IMR-90 (cell line): ENCODE results near the gene CD7. TPM values are rescaled to one million over a fixed set of nuclear protein-coding genes. Genes with fewer than 3 reads are reported as not detected.

ENCODE experiments used
- ATAC-seq: fragments of 200-7000 bp; cut with Tn5 transposase; 2 replicates; pipeline ENCODE4 v1.9.1; 2020; ENCODE audit warnings: low read depth, mild to moderate bottlenecking, moderate library complexity
- BruUV-seq: library from RNA; stranded (reverse); fragments of 400-500 nt; replicated peaks from 2 replicates; lab custom pipeline; 2021; lab: Mats Ljungman, UMichigan
- CTCF ChIA-PET: fragments of 300-600 bp; formaldehyde crosslinking; extraction: SDS; loops from one replicate; lab custom pipeline; 2021; ENCODE audit warnings: antibody characterized with exemption; lab: Yijun Ruan, JAX
- POLR2A ChIA-PET: fragments of 300-600 bp; sonication (Branson Sonifier 250); formaldehyde crosslinking; loops from one replicate; lab custom pipeline; 2022; ENCODE audit warnings: antibody characterized with exemption; ENCODE audit not compliant: unreplicated experiment; lab: Charles Lee
- DNase-seq: peaks from one replicate; pipeline ENCODE4 v3.0.0; 2013
- H2AFZ ChIP-seq: replicated peaks from 2 replicates; pipeline ENCODE3; 2013; ENCODE audit warnings: low read length, mild to moderate bottlenecking; ENCODE audit not compliant: poor library complexity
- H2AK5ac ChIP-seq: 2 replicates; pipeline ENCODE4 v1.6.1; 2013; ENCODE audit warnings: low read depth, low read length, inconsistent platforms
- H2AK9ac ChIP-seq: replicated peaks from 2 replicates; pipeline ENCODE3; 2013; ENCODE audit warnings: mild to moderate bottlenecking, low read depth, low read length, moderate library complexity; ENCODE audit not compliant: poor library complexity
- H2BK120ac ChIP-seq: 2 replicates; pipeline ENCODE4 v1.6.1; 2013; ENCODE audit warnings: low read depth, low read length, inconsistent platforms
- H2BK15ac ChIP-seq: 3 replicates; pipeline ENCODE4 v1.6.1; 2013; ENCODE audit warnings: low read depth, low read length, inconsistent platforms
- H2BK20ac ChIP-seq: 2 replicates; pipeline ENCODE4 v1.6.1; 2013; ENCODE audit warnings: low read depth, mild to moderate bottlenecking, inconsistent platforms, low read length, moderate library complexity
- H2BK5ac ChIP-seq: 2 replicates; pipeline ENCODE4 v1.6.1; 2013; ENCODE audit warnings: mild to moderate bottlenecking, low read depth, low read length, inconsistent platforms; ENCODE audit not compliant: poor library complexity, severe bottlenecking
- H3K14ac ChIP-seq: replicated peaks from 2 replicates; pipeline ENCODE4 v1.6.1; 2013; ENCODE audit warnings: low read depth, low read length, inconsistent platforms
- H3K18ac ChIP-seq: 2 replicates; pipeline ENCODE4 v1.6.1; 2013; ENCODE audit warnings: low read depth, low read length, control low read depth
- H3K23ac ChIP-seq: 2 replicates; pipeline ENCODE4 v1.6.1; 2013; ENCODE audit warnings: low read depth, low read length, inconsistent platforms
- H3K27ac ChIP-seq: 2 replicates; pipeline ENCODE4 v1.5.1; 2013; ENCODE audit warnings: mild to moderate bottlenecking, control low read depth, low read length; ENCODE audit not compliant: insufficient read depth
- H3K27me3 ChIP-seq: 2 replicates; pipeline ENCODE4 v1.6.1; 2013; ENCODE audit warnings: low read length; ENCODE audit not compliant: control insufficient read depth, insufficient read depth
- H3K36me3 ChIP-seq: 2 replicates; pipeline ENCODE4 v1.6.1; 2013; ENCODE audit warnings: low read length, mixed read lengths; ENCODE audit not compliant: control insufficient read depth, insufficient read depth
- H3K4ac ChIP-seq: 2 replicates; pipeline ENCODE4 v1.6.1; 2013; ENCODE audit warnings: low read depth, low read length, inconsistent platforms
- H3K4me1 ChIP-seq: 2 replicates; pipeline ENCODE4 v1.6.1; 2013; ENCODE audit warnings: low read length, mixed read lengths; ENCODE audit not compliant: control insufficient read depth, insufficient read depth
- H3K4me2 ChIP-seq: 2 replicates; pipeline ENCODE4 v1.6.1; 2013; ENCODE audit warnings: low read depth, mild to moderate bottlenecking, control low read depth, low read length, moderate library complexity
- H3K4me3 ChIP-seq: 2 replicates; pipeline ENCODE4 v1.5.1; 2013; ENCODE audit warnings: low read depth, mild to moderate bottlenecking, control low read depth, low read length, moderate library complexity; ENCODE audit not compliant: insufficient read depth
- H3K56ac ChIP-seq: 2 replicates; pipeline ENCODE4 v1.6.1; 2013; ENCODE audit warnings: low read length, inconsistent platforms; ENCODE audit not compliant: insufficient read depth; ENCODE audit errors: extremely low read depth
- H3K79me1 ChIP-seq, 2 experiments: 2 replicates each; pipeline ENCODE4 v1.6.1; 2013; ENCODE audit warnings: low read length in 2 of 2, inconsistent platforms in 1 of 2, low read depth in 1 of 2
- H3K9ac ChIP-seq: 2 replicates; pipeline ENCODE4 v1.6.1; 2013; ENCODE audit warnings: low read depth, low read length, control low read depth
- H3K9me1 ChIP-seq: 2 replicates; pipeline ENCODE4 v1.6.1; 2013; ENCODE audit warnings: low read length, inconsistent platforms; ENCODE audit not compliant: insufficient read depth
- H3K9me3 ChIP-seq: 2 replicates; pipeline ENCODE4 v1.6.1; 2013; ENCODE audit warnings: low read length; ENCODE audit not compliant: control insufficient read depth, insufficient read depth
- H4K20me1 ChIP-seq: 2 replicates; pipeline ENCODE4 v1.6.1; 2013; ENCODE audit warnings: low read length, inconsistent platforms; ENCODE audit not compliant: insufficient read depth
- H4K5ac ChIP-seq: 2 replicates; pipeline ENCODE4 v1.6.1; 2013; ENCODE audit warnings: mild to moderate bottlenecking, low read depth, low read length, control low read depth
- H4K8ac ChIP-seq, 2 experiments: 2 replicates each; pipeline ENCODE4 v1.6.1; 2013; ENCODE audit warnings: low read depth in 2 of 2, low read length in 2 of 2, control low read depth in 1 of 2, inconsistent platforms in 1 of 2
- H4K91ac ChIP-seq: 2 replicates; pipeline ENCODE4 v1.6.1; 2013; ENCODE audit warnings: low read depth, low read length, inconsistent platforms; ENCODE audit not compliant: insufficient read depth
- MAFK ChIP-seq: IDR thresholded peaks from 2 replicates; pipeline ENCODE4 v1.6.1; 2012; ENCODE audit warnings: low read depth, low read length, improper control_type of control experiment
- MAZ ChIP-seq: IDR thresholded peaks from 2 replicates; pipeline ENCODE4 v1.6.1; 2012; ENCODE audit warnings: low read depth, mild to moderate bottlenecking, low read length, improper control_type of control experiment, moderate library complexity, borderline replicate concordance
- POLR2A ChIP-seq: IDR thresholded peaks from 2 replicates; pipeline ENCODE4 v1.6.1; 2012; ENCODE audit warnings: mild to moderate bottlenecking, low read depth, low read length
- RAD21 ChIP-seq: IDR thresholded peaks from 2 replicates; pipeline ENCODE4 v1.6.1; 2012; ENCODE audit warnings: low read length, improper control_type of control experiment
- RFX5 ChIP-seq: IDR thresholded peaks from 2 replicates; pipeline ENCODE4 v1.8.0; 2012; ENCODE audit warnings: low read depth, mild to moderate bottlenecking, low read length, moderate library complexity
- WGBS, 2 experiments: methylation state at CpG; one replicate each; pipeline versions ENCODE4 v1.1.5 to v1.1.7; 2013; ENCODE audit warnings: missing lambda C conversion rate in 2 of 2; ENCODE audit not compliant: insufficient read length in 1 of 2; ENCODE audit errors: extremely low coverage in 2 of 2; 5-methylcytosine and 5-hydroxymethylcytosine counted together
- dilution Hi-C: fragments of 300-500 bp; cut with HindIII; formaldehyde crosslinking; loops from one replicate; pipeline ENCODE4 v1.14.3; 2018; ENCODE audit warnings: low sequenced_read_pairs; ENCODE audit not compliant: unreplicated experiment
- in situ Hi-C: fragments of 300-500 bp; cut with MboI; formaldehyde crosslinking; loops from 3 replicates; pipeline ENCODE4 v1.14.3; 2019; ENCODE audit warnings: low sequenced_read_pairs, inconsistent platforms, mixed read lengths
- intact Hi-C: fragments of 100-400 bp; cut with micrococcal nuclease; formaldehyde crosslinking; loops from 2 replicates; pipeline ENCODE4 v1.10.0; 2022
- polyA plus RNA-seq, 3 experiments: library from polyadenylated mRNA; depleted of rRNA; stranded (reverse); fragments of >200 nt; gene quantifications; 2 replicates each; pipeline ENCODE4 v1.2.3, GENCODE V29; 2012; ENCODE audit warnings: low replicate concordance in 1 of 3
- total RNA-seq: library from RNA; depleted of rRNA; stranded (reverse); fragments of >200 nt; gene quantifications from 2 replicates; pipeline ENCODE4 v1.2.3, GENCODE V29; 2012
- TF ChIP-seq, protein P1 (sequence below): fragments of 150-350 bp; IDR thresholded peaks from 2 replicates; pipeline ENCODE4 v1.6.1; 2016; ENCODE audit warnings: low read depth, mild to moderate bottlenecking, low read length, moderate library complexity, borderline replicate concordance
- TF ChIP-seq, protein P2 (sequence below): conservative IDR thresholded peaks from 2 replicates; pipeline ENCODE4 v1.5.1; 2012; ENCODE audit warnings: mild to moderate bottlenecking, low read depth, low read length, improper control_type of control experiment

CD7 gene
- total and polyA plus RNA-seq, 2 of the 4 experiments (the other 2 are of a cell fraction) = not detected

DNA sequence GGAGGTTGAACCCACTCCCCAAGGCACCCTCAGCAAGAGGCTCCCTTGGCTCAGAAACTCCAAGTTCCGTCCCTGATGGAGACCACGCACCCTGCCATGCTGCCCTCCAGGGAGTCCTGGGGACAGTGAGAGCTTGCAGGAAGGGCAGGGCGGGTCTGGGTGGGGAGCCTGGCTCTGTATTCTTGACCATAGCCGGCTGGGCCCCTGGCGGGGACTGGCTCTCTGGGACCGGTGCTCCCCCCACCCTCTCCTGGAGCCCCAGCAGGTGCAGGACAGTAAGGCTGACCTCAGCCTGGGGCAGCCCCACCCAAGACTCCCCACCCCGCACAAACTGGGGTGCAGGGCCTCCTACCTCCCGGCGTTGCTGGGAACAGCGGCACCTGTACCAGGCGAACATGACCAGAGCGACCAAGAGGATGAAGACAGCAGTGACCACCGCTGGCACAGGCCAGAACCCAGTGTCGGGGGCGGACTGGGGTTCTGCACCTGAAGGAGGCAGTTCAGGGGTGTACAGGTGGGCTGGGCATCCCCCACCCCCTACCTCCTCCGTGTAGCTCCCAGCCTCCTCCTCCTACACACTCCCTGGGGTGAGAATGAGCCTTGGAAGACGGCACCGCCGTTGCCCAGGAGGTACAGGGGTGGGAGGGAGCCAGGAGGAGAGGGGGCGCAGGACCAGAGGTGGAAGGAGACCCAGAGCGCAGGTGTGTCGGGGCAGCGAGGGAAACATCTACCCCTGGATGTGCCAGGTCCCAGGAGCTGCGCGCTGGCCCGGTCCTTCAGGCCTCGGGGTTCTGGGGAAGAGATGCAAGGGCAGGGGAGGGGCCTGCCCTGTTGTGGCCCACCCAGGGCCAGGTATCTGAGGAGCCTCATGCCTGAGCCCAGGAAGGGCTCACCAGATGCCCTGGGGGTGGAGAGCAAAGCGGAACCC lies 5.4 kb upstream of the CD7 start:
- intact Hi-C loops (loop anchor here (5.0 to 10.0 kb wide), 3 partner anchors 55 to 288 kb away; partner anchors contain the start of genes DCXR and RAC3), dilution Hi-C loops (no loop called here), in situ Hi-C loops (no loop called here)
- Histone ChIP-seq H3K4ac (no peak overlapping the region), H2AK9ac (no peak overlapping the region), H3K23ac (no peak overlapping the region), H3K27ac (no peak overlapping the region), H3K79me1 (no peaks in the 10 kb centered on the region), H3K56ac (no peak overlapping the region), H3K9ac (no peak overlapping the region), H2BK20ac (no peak overlapping the region), H4K20me1 (no peaks in the 10 kb centered on the region; the same call in 1 of the 2 replicates), H2AK5ac (no peak overlapping the region), H3K36me3 (no peaks in the 10 kb centered on the region), H3K4me2 (no peak overlapping the region), H3K9me1 (peaks cover 7% of the 10 kb centered on the region; the same call in 1 of the 2 replicates), H2BK5ac (no peak overlapping the region), H4K8ac (no peak overlapping the region), H2BK120ac (no peak overlapping the region), H3K14ac (no peak overlapping the region), H3K4me1 (no peaks in the 10 kb centered on the region), H4K91ac (no peak overlapping the region), H2BK15ac (no peak overlapping the region), H2AFZ (no peak overlapping the region), H4K5ac (no peak overlapping the region), H3K18ac (no peak overlapping the region), H3K27me3 (peaks cover 8% of the 10 kb centered on the region), H3K9me3 (no peaks in the 10 kb centered on the region), H3K4me3 (no peak overlapping the region)
- POLR2A ChIA-PET = no interaction called here
- TF ChIP-seq, protein P1, sequence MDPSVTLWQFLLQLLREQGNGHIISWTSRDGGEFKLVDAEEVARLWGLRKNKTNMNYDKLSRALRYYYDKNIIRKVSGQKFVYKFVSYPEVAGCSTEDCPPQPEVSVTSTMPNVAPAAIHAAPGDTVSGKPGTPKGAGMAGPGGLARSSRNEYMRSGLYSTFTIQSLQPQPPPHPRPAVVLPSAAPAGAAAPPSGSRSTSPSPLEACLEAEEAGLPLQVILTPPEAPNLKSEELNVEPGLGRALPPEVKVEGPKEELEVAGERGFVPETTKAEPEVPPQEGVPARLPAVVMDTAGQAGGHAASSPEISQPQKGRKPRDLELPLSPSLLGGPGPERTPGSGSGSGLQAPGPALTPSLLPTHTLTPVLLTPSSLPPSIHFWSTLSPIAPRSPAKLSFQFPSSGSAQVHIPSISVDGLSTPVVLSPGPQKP = no peak
- no peak for TF ChIP-seq RAD21
- no peak for TF ChIP-seq MAFK
- no peak for TF ChIP-seq MAZ
- no peak for TF ChIP-seq RFX5
- TF ChIP-seq, protein P2, sequence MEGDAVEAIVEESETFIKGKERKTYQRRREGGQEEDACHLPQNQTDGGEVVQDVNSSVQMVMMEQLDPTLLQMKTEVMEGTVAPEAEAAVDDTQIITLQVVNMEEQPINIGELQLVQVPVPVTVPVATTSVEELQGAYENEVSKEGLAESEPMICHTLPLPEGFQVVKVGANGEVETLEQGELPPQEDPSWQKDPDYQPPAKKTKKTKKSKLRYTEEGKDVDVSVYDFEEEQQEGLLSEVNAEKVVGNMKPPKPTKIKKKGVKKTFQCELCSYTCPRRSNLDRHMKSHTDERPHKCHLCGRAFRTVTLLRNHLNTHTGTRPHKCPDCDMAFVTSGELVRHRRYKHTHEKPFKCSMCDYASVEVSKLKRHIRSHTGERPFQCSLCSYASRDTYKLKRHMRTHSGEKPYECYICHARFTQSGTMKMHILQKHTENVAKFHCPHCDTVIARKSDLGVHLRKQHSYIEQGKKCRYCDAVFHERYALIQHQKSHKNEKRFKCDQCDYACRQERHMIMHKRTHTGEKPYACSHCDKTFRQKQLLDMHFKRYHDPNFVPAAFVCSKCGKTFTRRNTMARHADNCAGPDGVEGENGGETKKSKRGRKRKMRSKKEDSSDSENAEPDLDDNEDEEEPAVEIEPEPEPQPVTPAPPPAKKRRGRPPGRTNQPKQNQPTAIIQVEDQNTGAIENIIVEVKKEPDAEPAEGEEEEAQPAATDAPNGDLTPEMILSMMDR = no peak
- TF ChIP-seq POLR2A = no peak
- no peak for DNase-seq
- ATAC-seq = no peak
- no TSS peak for BruUV-seq
- 90% methylated on average over 4 of the region's 28 CpGs; no CpG with 5 or more reads in 1 of the 2 experiments for WGBS, 2 experiments
- CTCF ChIA-PET = no interaction called here
